ENCODE results near the gene PRKG1.

DNA sequence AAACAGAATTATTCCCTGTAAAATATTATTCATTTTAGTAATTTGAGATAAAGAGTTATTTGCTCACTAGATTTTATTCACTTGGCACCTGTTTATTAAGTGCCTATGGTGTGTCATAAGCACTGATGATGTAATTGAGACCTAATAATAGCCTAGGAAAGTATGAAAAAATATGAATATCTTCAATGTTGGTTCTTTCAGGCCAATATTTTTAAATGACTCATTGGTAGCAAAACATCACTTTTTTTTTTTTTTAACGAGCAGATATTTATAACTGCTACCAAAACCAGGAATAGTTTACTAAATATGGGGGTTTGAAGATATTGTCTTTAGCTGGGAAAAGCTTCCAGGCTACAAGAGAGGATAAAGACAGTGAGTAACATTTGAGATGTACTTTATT is 228.0 kb downstream of the PRKG1 start:
- TF ChIP-seq POLR2AphosphoS5 (IDR thresholded peaks at IDR 0.05; ENCODE audit: low read depth, low read length), result no peak
- no peak for TF ChIP-seq POLR2A (IDR thresholded peaks at IDR 0.05; ENCODE audit: low read depth, low read length)

All from GM12891 (cell line).